Amniotic stem cell (primary cell): ENCODE measurements around the gene DCAF12.

Source experiments
- DNase-seq: peaks from one replicate; lab custom pipeline; 2025; lab: John Stamatoyannopoulos, UW

DCAF12 gene

DNA sequence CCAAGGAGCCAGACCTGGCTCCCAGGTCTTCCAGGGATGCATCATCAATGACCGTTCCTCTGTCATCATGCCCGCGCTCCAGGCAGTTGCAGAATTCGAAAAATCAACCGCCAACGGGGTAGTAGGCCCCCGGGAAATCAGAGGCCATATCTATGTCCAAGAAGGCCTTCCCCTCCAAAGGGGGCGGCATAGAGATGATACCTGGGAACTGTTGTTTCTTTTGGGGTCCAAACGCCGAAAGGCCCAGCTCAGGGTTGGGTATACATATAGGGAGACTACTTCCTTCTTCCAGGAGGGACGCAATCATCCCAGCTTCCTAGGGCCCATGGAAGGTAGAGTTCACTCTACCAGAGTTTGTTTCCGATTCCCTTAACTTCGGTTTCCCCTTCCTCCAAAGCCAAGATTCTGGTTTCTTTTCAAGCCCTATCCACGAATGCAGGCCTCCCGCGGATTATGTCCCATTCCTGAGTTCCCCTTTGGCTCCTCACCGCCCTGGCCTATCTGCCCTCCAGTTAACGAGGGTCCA, 754 bp downstream of the DCAF12 start:
- DNase-seq: no peak

DNA sequence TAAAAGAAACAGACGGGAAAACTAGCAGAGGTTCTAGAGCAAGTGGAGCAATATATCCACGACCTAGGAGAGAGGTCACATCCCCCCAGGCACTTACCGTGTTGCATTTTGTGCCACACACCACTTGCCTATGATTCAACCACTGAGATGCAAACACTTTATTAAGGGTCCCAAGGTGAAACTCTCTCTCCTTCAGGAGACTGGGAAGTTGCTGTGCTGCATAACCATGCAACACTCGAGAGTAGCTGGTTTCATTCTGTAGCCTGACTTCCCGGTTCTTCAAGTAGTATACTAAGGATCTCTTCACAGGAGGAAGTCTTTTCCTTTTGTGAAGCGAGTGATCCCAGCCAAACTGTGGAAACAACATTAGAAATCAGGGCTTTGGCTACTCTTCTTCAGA, 1.6 kb downstream of the DCAF12 start:
- DNase-seq: no peak

DNA sequence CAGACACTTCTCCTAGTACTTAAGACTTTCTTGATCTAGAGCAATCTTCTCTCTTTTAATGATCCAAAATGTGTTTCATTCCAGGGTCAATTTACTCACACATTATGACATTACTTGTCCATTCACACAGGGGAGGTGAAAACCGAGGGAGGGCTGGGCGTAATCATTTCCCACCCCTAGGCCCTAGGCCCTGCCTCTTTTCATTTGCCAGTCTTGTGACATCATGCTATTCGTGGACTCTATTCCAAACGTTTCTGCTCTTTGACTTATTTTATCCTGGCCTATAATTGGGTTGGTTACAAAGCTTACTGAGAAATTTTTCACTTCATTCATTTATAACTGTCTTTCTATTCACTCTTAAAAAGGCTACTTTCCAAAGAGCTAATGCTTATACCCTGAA, 2.4 kb downstream of the DCAF12 start:
- DNase-seq: no peak

DNA sequence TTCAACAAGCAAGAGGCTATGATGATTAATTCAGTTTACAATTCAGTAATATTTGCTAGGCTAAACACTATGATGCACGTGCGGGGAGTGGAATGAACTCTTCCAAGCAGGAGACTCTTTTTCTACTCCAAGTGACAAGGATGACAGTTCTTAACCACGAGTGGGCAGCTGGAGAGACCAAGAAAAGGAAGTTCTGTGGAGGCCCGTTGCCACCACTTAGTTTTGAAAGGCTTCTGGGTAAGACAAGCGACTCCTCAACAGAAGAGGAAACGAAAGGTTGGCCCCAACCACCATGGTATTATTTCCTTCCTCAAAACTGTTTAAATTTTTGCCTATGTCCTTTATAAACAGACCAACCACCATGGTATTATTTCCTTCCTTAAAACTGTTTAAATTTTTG, 2.8 kb downstream of the DCAF12 start:
- DNase-seq: no peak

DNA sequence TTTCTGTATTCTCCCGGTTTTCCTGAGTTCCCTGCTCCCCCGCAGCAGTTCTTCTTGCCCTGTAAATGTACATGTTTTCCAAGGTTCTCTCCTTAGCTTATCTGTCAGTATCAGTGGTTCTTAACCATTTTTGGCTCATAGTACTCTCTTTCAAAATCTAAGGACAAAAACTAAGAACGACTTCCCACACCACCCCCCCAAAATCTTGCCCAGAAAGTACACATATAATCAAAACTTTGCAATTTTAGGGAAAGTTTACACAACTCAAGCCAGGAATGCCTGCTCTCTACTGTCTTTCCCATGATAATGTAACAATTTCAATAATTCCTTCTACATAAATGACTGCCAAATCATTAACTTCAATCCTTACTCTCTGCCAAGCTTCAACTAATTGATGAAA, 4.5 kb downstream of the DCAF12 start:
- DNase-seq: no peak

DNA sequence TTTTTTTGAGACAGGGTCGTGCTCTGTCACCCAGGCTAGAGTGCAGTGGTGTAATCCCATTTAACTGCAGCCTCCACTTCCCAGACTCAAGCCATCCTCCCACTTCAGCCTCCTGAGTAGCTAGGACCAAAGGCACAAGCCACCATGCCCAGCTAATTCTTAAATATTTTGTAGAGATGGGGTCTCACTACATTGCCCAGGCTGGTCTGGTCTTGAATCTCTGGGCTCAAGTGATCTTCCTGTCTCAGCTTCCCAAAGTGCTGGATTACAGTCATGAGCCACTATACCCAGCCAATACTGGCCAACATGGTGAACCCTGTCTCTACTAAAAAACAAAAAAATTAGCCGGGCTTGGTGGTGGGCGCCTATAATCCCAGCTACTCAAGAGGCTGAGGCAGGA, 6.8 kb downstream of the DCAF12 start:
- DNase-seq: no peak

DNA sequence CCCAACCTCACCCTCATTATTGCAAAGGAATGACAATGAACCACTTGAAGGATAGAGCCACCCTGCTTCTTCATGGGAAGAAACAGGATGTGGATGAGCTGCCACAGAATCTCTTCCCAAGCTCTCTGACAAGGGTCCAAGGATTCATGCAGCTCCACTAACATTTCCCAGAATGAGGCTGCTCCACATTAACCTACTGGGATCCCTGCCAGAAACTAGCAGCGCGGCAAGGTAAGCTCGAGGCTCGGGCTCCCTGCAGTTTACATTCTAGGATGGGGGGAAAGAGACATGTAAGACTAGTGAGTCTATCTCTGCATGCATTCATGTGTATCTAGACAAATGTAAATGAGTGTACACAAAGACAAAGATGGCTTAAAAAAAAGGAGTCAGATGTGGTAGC, 12.1 kb downstream of the DCAF12 start:
- DNase-seq: no peak

DNA sequence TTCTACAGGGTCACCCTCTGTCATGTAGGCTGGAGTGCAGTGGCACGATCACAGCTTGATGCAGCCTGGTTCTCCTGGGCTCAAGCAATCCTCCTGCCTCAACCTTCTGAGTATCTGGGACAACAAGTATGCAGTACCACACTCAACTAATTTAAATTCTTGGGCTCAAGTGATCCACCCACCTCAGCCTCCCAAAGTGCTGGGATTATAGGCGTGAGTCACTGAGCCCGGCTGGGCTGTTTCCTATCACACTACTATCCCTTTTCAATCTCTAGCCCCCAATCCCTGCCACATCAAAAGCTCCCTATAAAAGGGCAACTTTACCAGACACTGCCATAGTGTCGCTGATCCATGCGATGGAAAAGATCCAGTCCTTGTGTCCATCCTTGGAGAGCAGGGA, 20.4 kb downstream of the DCAF12 start:
- DNase-seq: no peak

DNA sequence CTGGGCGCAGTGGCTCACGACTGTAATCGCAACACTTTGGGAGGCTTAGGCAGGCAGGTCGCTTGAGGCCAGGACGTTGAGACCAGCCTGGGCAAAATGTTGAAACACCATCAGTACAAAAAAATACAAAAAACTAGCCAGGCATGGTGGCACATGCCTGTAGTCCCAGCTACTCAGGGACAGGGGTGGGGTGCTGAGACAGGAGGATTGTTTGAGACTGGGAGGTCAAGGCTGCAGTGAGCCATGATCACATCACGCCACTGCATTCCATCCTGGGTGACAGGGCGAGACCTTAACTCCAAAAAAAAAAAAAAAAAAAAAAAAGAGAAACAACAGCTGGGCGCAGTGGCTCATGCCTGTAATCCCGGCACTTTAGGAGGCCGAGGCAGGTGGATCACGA, 23.7 kb downstream of the DCAF12 start:
- DNase-seq: no peak

DNA sequence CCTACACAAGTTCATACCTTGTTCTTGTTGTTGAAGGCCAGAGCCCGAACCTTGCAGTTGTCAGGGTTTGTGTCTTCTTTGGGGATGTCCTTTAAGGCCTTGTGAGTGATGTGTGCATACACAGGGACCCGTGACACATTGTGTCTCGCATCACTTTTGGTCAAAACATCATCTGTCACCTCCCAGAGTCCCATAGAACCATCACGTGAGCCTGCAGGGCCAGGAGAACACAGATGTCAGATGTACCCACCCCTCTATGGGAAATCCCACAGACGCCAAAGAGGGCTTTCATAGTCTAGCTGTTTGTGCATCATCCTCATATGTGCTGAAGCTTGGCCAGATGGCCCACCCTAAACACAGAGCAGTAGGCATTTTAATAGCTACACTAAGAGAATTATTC, 28.2 kb downstream of the DCAF12 start:
- no peak for DNase-seq

DNA sequence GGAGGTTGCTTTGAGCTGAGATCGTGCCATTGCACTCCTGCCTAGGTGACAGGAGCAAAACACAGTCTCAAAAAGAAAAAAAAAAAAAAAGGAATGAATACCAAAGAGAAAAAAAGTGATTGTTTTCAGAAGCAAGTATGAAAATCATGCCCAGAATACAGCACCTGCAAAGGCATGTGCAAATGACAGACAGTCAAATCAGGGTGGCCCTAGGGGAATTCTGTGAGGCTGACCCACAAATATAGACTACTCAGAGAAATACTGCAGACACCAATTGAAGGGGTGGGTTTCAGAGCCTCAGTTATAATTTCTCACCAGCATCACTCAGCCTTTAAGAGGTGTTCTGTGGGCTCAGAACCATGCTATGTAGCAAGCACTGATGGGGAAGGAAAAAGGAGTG, 28.6 kb downstream of the DCAF12 start:
- DNase-seq: no peak

DNA sequence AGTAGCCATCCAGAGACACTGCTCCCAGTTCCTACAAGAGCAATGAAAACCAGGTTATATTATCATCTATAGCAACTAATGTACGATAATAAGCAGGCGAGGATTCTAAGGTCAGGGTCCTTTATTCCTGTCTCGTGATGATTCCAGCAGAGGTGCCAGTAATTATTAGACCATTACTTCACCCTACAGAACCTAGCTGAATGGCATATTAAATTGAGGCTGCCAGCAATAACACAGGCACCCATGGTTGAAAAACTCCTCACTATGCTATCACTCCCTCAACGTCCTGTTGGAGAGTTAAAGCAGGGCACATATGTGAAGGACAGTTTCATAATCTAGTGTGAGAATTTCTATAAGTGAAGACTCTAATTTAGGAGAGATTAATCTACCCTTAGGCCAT, 29.7 kb downstream of the DCAF12 start:
- DNase-seq: no peak

DNA sequence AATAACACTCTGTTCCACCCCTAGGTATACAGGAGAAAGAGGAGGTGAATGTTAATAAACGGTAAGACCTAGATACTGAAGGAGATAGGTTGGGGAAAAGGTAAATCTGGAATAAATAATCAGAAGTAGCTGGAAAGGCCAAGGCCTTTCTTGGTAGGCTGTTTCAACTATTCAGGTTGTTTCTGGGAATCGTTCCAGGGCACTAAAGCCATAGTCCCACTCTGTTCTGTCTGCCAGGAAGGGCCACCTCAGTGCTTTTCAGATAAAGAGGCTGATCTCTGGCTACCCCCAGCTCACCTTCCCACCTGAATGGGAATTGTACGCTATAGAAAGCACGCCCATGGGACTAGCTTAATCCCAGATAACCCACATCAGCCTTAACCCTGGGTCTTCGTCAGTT, 32.9 kb downstream of the DCAF12 start:
- no peak for DNase-seq

DNA sequence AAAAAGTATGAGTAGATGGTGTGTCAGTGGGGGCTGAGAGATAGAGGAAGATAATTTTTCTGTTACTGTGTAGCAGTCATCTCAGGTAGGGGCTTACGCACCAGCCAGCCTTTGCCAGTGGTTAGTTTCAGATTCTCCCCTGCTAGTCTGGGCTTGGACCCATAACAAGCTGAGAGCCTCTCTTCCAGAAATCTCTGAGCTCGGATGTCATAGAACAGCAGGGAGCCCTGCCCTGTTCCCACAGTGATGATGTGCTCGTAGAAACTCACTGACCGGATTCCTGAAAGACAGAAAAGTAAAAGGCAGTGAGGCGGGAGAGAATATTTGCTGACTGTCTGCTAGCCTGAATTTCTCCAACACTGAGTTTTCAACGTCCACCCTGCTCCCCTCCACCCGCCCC, 37.2 kb downstream of the DCAF12 start:
- DNase-seq: no peak

DNA sequence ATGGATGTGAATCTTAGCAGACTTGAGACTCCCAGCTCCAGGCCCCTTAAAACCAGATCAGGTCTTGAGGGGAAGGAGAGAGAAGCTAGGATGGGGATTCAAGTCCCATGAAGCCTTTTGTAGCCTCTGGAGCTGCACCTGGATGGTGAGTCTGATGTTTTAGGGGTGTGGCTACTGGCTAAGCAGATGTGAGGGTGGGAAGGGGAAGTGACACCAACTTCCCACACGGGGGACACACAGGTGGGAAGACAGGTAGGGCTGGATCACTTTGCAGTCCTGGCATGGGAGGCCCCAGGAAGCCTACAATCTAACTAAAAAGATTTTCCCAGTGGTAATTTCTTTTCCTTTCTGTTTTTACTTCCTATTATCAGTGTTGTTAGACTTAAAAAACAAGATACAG, 39.1 kb downstream of the DCAF12 start:
- no peak for DNase-seq

DNA sequence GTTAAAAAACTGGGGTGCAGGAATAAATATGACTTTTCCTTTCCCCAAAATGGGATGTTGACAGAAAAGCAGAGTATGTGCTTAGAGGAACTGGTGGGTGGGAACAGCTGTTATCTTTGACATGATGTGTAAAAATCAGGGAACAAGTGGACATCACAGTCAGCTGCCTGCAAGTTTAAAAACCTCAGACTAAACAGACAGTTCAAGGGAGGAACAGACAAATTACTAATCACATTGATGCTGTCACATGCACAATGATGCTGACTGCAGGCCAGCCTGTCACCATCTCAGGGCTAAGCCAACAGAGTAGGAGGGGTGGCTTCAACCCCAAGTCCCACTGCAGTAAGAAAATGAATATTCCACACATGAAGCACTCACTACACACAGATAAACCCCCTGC, 39.6 kb downstream of the DCAF12 start:
- no peak for DNase-seq

DNA sequence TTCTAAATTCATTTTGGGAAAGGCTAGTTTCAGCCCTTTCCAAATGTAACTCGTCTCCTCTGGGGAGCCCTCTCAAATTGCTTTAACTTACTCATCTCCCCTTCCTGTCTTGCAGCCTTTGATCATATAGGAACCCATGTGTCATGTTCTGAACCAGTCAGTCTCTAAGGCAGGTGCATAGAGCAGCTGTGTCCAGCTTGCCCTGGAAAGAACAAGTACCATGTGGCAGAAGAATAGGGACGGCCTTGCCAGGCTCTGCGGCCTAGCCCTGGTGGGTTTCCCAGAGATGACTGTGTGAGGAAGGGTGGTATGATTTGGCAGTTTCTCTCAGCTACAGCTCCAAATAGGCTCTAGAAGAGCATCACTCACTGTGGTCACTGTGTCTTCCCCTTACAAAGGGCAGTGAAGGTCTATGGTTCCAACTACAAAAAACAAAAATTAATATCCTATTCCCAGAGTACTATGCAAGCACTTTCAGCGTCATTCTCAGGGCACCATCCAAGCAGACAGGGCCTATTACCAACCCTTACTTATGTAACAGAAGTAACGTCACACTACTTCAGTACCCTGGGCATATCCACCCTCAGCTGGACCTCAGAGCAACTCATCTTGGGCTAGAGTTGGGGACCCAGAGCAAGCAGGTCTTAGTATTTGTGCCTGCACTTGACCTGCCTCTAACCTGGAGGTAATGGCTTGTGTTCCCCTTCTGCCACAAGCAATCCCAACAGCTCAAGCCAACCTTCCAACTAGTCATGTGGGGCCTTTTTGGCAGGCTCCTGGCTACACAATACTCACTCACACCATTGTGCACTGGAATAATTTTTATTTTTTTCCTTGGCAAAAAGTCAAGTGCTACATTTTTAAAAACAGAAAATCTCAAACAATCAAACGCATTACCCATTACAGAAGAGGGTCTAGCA, 40.7 kb downstream of the DCAF12 start:
- no peak for DNase-seq

DNA sequence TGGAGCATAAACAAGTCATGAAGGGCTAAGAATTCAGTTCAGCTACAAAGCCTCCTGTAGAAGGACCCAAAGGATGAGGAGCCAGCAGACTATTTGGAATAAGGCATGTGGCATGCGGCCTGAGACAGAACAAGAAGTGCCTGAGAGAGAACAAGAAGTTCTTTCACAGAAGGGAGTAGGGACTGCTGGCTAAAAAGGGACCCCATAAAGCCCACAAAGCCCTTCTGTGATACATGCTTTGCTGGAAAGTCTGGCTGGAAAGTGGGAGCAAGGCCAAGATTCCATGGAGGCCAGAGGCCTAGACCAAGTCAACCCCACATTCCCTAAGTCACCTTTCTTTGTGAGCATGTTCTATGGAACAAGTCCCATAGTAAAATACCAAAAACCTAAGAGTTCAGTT, 41.9 kb downstream of the DCAF12 start:
- no peak for DNase-seq

DNA sequence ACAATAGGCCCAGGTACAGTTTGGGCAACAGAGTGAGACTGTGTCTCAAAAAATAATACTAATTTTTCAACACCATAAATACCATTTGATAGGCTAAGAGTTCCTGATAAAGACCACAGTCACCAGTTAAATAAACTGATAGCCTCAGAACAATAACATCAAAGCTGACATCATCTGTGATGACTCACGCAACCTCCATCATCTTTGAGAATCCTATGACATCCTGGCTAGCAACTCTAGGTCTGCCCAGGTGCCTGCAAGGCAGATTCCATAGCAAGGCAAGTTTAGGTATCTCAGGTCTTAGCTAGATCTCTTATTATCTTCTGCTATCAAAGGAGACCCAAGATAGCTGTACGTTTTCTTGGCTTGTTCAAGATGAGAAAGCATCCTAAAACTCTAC, 47.3 kb downstream of the DCAF12 start:
- DNase-seq: no peak

DNA sequence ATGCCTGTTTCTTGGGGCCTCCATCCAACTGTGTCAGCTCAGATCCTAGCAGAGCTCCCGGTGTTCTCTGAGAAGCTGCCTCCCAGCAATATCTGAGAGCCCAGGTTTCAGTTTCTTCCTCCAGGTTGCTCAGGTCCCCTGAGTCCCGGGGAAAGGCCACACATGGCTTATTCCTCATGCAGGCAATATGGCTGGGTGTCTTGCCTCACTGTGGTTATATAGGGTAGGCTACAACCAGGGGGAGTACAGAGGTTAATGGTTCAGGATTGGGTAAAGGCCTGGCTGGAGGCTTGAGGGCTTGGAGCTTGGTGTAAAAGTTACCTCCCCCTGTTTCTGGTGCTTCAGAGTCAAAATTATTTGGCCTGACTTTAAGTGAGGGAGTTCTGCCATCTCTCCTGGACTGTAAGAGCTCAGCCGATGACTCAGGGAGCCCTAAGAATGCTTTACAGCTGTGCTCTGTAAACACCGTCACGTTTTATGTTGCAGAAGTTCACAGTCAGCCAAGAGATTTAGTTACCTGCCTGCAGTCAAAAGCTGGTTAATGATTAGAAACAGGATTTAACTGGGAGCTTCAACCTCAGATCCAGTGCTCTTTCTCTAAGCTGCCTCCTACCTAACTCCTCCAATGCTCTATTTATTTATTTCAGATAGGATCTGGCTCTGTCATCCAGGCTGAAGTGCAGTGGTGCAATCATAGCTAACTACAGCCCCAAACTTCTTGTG, 53.5 kb downstream of the DCAF12 start:
- DNase-seq: peak; percentile 13

DNA sequence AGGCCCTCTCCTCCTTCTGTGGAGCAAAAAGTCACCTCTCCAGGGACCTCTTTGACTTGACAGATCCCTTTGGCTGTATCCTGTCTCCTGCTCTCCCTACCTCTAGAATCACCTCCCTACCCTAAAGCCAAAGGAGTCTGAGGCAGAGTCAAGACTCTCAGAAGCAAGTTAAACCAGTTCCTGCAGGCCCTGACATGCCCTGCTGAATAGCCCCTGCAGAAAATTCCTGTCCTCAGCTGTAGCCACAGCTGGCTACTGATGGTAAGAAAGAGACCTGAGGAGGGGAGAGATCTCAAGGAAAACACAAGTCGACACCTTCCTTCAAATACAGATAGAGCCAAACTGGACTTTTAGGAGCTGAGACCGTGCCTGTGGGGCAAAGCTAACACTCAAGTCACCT, 54.1 kb downstream of the DCAF12 start:
- DNase-seq: no peak

DNA sequence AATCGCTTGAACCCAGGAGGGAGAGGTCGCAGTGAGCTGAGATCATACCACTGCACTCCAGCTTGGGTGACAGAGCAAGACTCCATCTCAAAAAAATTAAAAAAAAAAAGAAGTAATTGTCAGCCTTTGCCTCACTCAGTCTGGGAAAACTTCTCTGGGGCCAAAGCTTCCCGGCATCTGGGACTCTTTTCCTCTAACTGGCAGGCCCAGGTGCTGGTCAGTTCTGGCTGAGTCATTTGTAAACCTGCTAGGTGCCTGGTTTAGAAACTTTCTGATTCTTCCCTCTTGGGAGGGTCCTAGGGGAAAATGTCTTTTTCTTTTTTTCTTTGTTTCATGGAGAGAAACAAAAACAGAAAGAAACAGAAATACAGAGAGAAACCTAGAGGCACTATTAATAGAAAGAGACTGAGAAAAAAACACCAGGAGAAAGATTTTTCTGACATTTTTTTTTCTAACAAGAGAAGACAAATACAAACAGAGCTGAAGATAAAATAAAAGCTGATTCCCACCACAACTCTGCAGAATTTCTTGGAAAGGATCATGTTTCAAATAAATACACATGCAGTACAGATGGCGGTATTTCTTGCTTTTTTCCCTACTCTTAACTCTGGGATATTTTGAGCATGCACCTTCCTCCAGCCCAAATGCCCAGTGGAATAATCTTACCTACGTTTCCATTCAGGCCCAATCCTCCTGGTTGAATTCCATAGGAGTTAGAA, 55.7 kb downstream of the DCAF12 start:
- no peak for DNase-seq

DNA sequence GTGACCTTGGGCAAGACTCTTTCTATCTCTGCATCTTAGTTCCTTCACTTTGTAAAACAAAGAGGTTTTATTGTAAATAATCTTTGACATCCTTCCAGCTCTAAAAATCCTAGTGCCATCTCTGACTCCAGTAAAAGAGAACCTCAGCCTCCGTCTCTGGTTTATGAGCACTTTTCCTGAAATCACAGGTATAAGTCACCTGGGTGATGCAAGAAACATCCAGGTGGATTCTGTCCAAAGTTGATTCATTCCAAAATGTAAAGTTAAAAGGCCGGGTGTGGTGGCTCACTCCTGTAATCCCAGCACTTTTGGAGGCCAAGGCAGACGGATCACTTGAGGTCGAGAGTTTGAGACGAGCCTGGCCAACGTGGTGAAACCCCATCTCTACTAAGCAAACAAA, 56.7 kb downstream of the DCAF12 start:
- DNase-seq: no peak
